Esophagus (tissue), 2 donors: ENCODE data around the gene FBXO31. TPM values are rescaled to one million over a fixed set of nuclear protein-coding genes. Genes with fewer than 3 reads are reported as not detected.
"Not testable (repeated sequence)": the region's sequence is repeated elsewhere in the genome, so short reads cannot be mapped to it uniquely, and the experiment has no call there.

Experiments
- H3K27ac ChIP-seq, 2 donors: one replicate each; pipeline ENCODE4 v1.5.1; 2013; ENCODE audit warnings: low read depth in 2 of 2, mild to moderate bottlenecking in 2 of 2, inconsistent platforms in 1 of 2, low read length in 1 of 2, moderate library complexity in 1 of 2
- H3K27me3 ChIP-seq, 2 donors: one replicate each; pipeline ENCODE4 v1.6.1; 2013; ENCODE audit warnings: low read length in 2 of 2, control low read depth in 1 of 2, mild to moderate bottlenecking in 1 of 2; ENCODE audit not compliant: insufficient read depth in 2 of 2, control insufficient read depth in 1 of 2
- H3K36me3 ChIP-seq, 2 donors: one replicate each; pipeline ENCODE4 v1.6.1; 2013; ENCODE audit warnings: low read length in 1 of 2; ENCODE audit not compliant: control insufficient read depth in 2 of 2, insufficient read depth in 2 of 2
- H3K4me1 ChIP-seq, 2 donors: one replicate each; pipeline ENCODE4 v1.6.1; 2013; ENCODE audit warnings: low read length in 1 of 2; ENCODE audit not compliant: control insufficient read depth in 2 of 2, insufficient read depth in 2 of 2
- H3K4me3 ChIP-seq, 2 donors: one replicate each; pipeline ENCODE4 v1.5.1; 2013; ENCODE audit warnings: low read length in 2 of 2, mild to moderate bottlenecking in 2 of 2, low read depth in 1 of 2, moderate library complexity in 1 of 2
- H3K9me3 ChIP-seq, 2 donors: one replicate each; pipeline ENCODE4 v1.6.1; 2013; ENCODE audit warnings: mild to moderate bottlenecking in 2 of 2, low read depth in 1 of 2, low read length in 1 of 2, moderate library complexity in 1 of 2; ENCODE audit not compliant: control insufficient read depth in 2 of 2, insufficient read depth in 1 of 2
- WGBS, 2 donors: extraction: QIAGEN DNeasy Blood & Tissue Kit; methylation state at CpG; one replicate each; pipeline ENCODE4 v1.1.7; 2013; 5-methylcytosine and 5-hydroxymethylcytosine counted together
- polyA plus RNA-seq, 2 donors: library from polyadenylated mRNA; stranded (reverse); fragments of 200-250 nt; gene quantifications; one replicate each; pipeline ENCODE4 v1.2.3, GENCODE V29; 2013
- donor health status: healthy with polysubstance abuse.
- donor health status: Bipolar disorder and iron deficiency.

The FBXO31 gene
- polyA plus RNA-seq, 2 donors: 10.4 to 12.5 TPM

- WGBS, 2 donors: 90 to 92% methylated on average over 19 of the region's 19 CpGs
- Histone ChIP-seq H3K36me3 (peaks cover 17 to 27% of the 10 kb centered on the region in 2 donors), H3K27me3 (no peaks in the 10 kb centered on the region), H3K4me1 (no peaks in the 10 kb centered on the region), H3K9me3 (no peaks in the 10 kb centered on the region), H3K4me3 (no peak overlapping the region), H3K27ac (no peak overlapping the region)
Measured at GRCh38 chr16:87404764-87405625, 21.4 kb upstream of the FBXO31 start.

- Histone ChIP-seq H3K36me3 (peaks cover 7 to 10% of the 10 kb centered on the region in 2 donors), H3K27ac (no peak overlapping the region), H3K4me3 (no peak overlapping the region), H3K4me1 (peaks cover 3 to 5% of the 10 kb centered on the region in 2 donors), H3K9me3 (no peaks in the 10 kb centered on the region), H3K27me3 (no peaks in the 10 kb centered on the region)
- WGBS, 2 donors: 55 to 68% methylated on average over 7 of the region's 7 CpGs
Measured at GRCh38 chr16:87395181-87395842, 11.7 kb upstream of the FBXO31 start.

- H3K27me3 ChIP-seq: no peaks in the 10 kb centered on the region
- H3K36me3 ChIP-seq: peaks cover 0 to 2% of the 10 kb centered on the region in 2 donors
- H3K9me3 ChIP-seq: no peaks in the 10 kb centered on the region
- peak overlapping the region; percentile 72 to 89 for H3K27ac ChIP-seq
- peaks cover 3 to 5% of the 10 kb centered on the region in 2 donors for H3K4me1 ChIP-seq
- WGBS, 2 donors: 75 to 76% methylated on average over 6 of the region's 6 CpGs
- peak overlapping the region in 1 of 2 donors; percentile 95 for H3K4me3 ChIP-seq
Measured at GRCh38 chr16:87393680-87394055, 10.1 kb upstream of the FBXO31 start.

GRCh38 chr16:87392821-87393679 lies 9.5 kb upstream of the FBXO31 start:
- Histone ChIP-seq H3K27ac (peak overlapping the region; percentile 89 to 93), H3K4me3 (peak overlapping the region; percentile 81 to 95), H3K36me3 (no peaks in the 10 kb centered on the region), H3K27me3 (no peaks in the 10 kb centered on the region), H3K4me1 (peaks cover 3 to 5% of the 10 kb centered on the region in 2 donors), H3K9me3 (no peaks in the 10 kb centered on the region)
- WGBS, 2 donors: 1 to 2% methylated on average over 44 to 53 of the region's 53 CpGs

GRCh38 chr16:87391950-87392820 lies 8.6 kb upstream of the FBXO31 start, which contains the start of gene MAP1LC3B:
TSS of gene MAP1LC3B (plus strand) at chr16:87392336. CDS start at chr16:87392428, 92 bp downstream.
- no peaks in the 10 kb centered on the region for H3K27me3 ChIP-seq
- peak within 1 kb of the TSS; percentile 81 to 95 for H3K4me3 ChIP-seq
- 1% methylated on average over 46 to 113 of the region's 113 CpGs for WGBS, 2 donors
- H3K27ac ChIP-seq: peak within 1 kb of the TSS; percentile 97 to 98
- H3K36me3 ChIP-seq: no peaks in the 10 kb centered on the region
- H3K4me1 ChIP-seq: peaks cover 3 to 5% of the 10 kb centered on the region in 2 donors
- no peaks in the 10 kb centered on the region for H3K9me3 ChIP-seq

- Histone ChIP-seq H3K36me3 (no peaks in the 10 kb centered on the region), H3K9me3 (no peaks in the 10 kb centered on the region), H3K27me3 (no peaks in the 10 kb centered on the region), H3K27ac (peak overlapping the region; percentile 97 to 98), H3K4me3 (peak overlapping the region; percentile 70 to 81), H3K4me1 (peaks cover 3 to 5% of the 10 kb centered on the region in 2 donors)
- WGBS, 2 donors: 7 to 9% methylated on average over 30 to 44 of the region's 44 CpGs
Measured at GRCh38 chr16:87391324-87391949, 7.9 kb upstream of the FBXO31 start.

GRCh38 chr16:87390641-87391323 lies 7.2 kb upstream of the FBXO31 start:
- 95% methylated on average over 24 of the region's 24 CpGs for WGBS, 2 donors
- H3K27ac ChIP-seq: peak overlapping the region; percentile 97 to 98
- peak overlapping the region in 1 of 2 donors; percentile 81 for H3K4me3 ChIP-seq
- H3K9me3 ChIP-seq: no peaks in the 10 kb centered on the region
- no peaks in the 10 kb centered on the region for H3K27me3 ChIP-seq
- H3K36me3 ChIP-seq: no peaks in the 10 kb centered on the region
- H3K4me1 ChIP-seq: peaks cover 3 to 5% of the 10 kb centered on the region in 2 donors

GRCh38 chr16:87389914-87390313 lies 6.3 kb upstream of the FBXO31 start:
- 90 to 94% methylated on average over 9 of the region's 9 CpGs for WGBS, 2 donors
- not testable (repeated sequence) for H3K4me3 ChIP-seq, H3K27ac ChIP-seq, H3K4me1 ChIP-seq, H3K27me3 ChIP-seq, H3K36me3 ChIP-seq, H3K9me3 ChIP-seq
